ENCODE results near the gene SERPIND1.

Gene SERPIND1

GRCh38 chr22:20813056-20813455 lies 39.1 kb downstream of the SERPIND1 start:
- Histone ChIP-seq H2BK15ac (replicated peaks; ENCODE audit: low read depth) (no peak overlapping the region), H3K36me3 (ENCODE audit: control insufficient read depth, insufficient read depth, low read length) (no peaks in the 10 kb centered on the region)
- WGBS (ENCODE audit: extremely low coverage, insufficient coverage, low lambda C conversion rate), result no CpG with 5 or more reads among the region's 4 CpGs

GRCh38 chr22:20814221-20814808 lies 40.4 kb downstream of the SERPIND1 start:
- Histone ChIP-seq H3K4me2 (ENCODE audit: low read length) (no peak overlapping the region), H2AK5ac (ENCODE audit: low read length) (no peak overlapping the region), H3K23ac (ENCODE audit: low read length) (no peak overlapping the region), H3K4me3 (ENCODE audit: low read length) (no peak overlapping the region), H3K27me3 (ENCODE audit: insufficient read depth, low read length, poor library complexity) (no peaks in the 10 kb centered on the region), H3K18ac (ENCODE audit: low read length) (no peak overlapping the region), H2BK15ac (replicated peaks; ENCODE audit: low read depth) (no peak overlapping the region), H3K4me1 (ENCODE audit: control insufficient read depth, low read depth, low read length) (no peaks in the 10 kb centered on the region), H3K79me1 (ENCODE audit: low read length) (no peaks in the 10 kb centered on the region), H3K9ac (ENCODE audit: low read length) (no peak overlapping the region), H3K79me2 (ENCODE audit: control insufficient read depth, insufficient read depth, low read length) (no peaks in the 10 kb centered on the region), H3K56ac (ENCODE audit: low read length) (no peak overlapping the region), H2BK5ac (ENCODE audit: low read length) (no peak overlapping the region), H4K8ac (ENCODE audit: low read depth, low read length) (no peak overlapping the region), H3K27ac (ENCODE audit: low read depth, low read length) (no peak overlapping the region), H2BK120ac (ENCODE audit: low read depth, low read length) (no peak overlapping the region), H3K36me3 (ENCODE audit: control insufficient read depth, insufficient read depth, low read length) (no peaks in the 10 kb centered on the region), H3K4ac (ENCODE audit: low read depth, low read length) (no peak overlapping the region), H4K5ac (ENCODE audit: low read length) (no peak overlapping the region)
- no CpG with 5 or more reads among the region's 5 CpGs for WGBS (ENCODE audit: extremely low coverage, insufficient coverage, low lambda C conversion rate)
- no peak for DNase-seq

More at GRCh38 chr22:20813056-20813455, 39.1 kb downstream of the SERPIND1 start:
- Histone ChIP-seq H3K4me3 (ENCODE audit: low read length) (no peak overlapping the region), H4K5ac (ENCODE audit: low read length) (no peak overlapping the region), H3K23ac (ENCODE audit: low read length) (no peak overlapping the region), H3K56ac (ENCODE audit: low read length) (no peak overlapping the region), H3K79me1 (ENCODE audit: low read length) (no peaks in the 10 kb centered on the region), H3K9ac (ENCODE audit: low read length) (no peak overlapping the region), H3K79me2 (ENCODE audit: control insufficient read depth, insufficient read depth, low read length) (no peaks in the 10 kb centered on the region), H3K4ac (ENCODE audit: low read depth, low read length) (no peak overlapping the region), H3K18ac (ENCODE audit: low read length) (no peak overlapping the region), H3K27me3 (ENCODE audit: insufficient read depth, low read length, poor library complexity) (no peaks in the 10 kb centered on the region), H2AK5ac (ENCODE audit: low read length) (no peak overlapping the region), H3K27ac (ENCODE audit: low read depth, low read length) (no peak overlapping the region), H2BK120ac (ENCODE audit: low read depth, low read length) (no peak overlapping the region), H2BK5ac (ENCODE audit: low read length) (no peak overlapping the region), H3K4me1 (ENCODE audit: control insufficient read depth, low read depth, low read length) (no peaks in the 10 kb centered on the region), H4K8ac (ENCODE audit: low read depth, low read length) (no peak overlapping the region), H3K4me2 (ENCODE audit: low read length) (no peak overlapping the region)
- no peak for DNase-seq

GRCh38 chr22:20815477-20816050 lies 41.7 kb downstream of the SERPIND1 start:
- no CpG with 5 or more reads among the region's 9 CpGs for WGBS (ENCODE audit: extremely low coverage, insufficient coverage, low lambda C conversion rate)
- no peak for DNase-seq

GRCh38 chr22:20816559-20816958 lies 42.6 kb downstream of the SERPIND1 start:
- H3K9ac ChIP-seq (ENCODE audit: low read length), result no peak overlapping the region
- no peak overlapping the region for H2BK5ac ChIP-seq (ENCODE audit: low read length)
- no peak overlapping the region for H2AK5ac ChIP-seq (ENCODE audit: low read length)
- no peak overlapping the region for H3K4me3 ChIP-seq (ENCODE audit: low read length)
- H3K79me1 ChIP-seq (ENCODE audit: low read length), result no peaks in the 10 kb centered on the region
- H2BK120ac ChIP-seq (ENCODE audit: low read depth, low read length), result no peak overlapping the region
- WGBS (ENCODE audit: extremely low coverage, insufficient coverage, low lambda C conversion rate), result no CpG with 5 or more reads among the region's 6 CpGs
- H3K27me3 ChIP-seq (ENCODE audit: insufficient read depth, low read length, poor library complexity), result no peaks in the 10 kb centered on the region
- H2BK15ac ChIP-seq (replicated peaks; ENCODE audit: low read depth), result no peak overlapping the region
- no peak overlapping the region for H3K23ac ChIP-seq (ENCODE audit: low read length)
- no peak overlapping the region for H4K8ac ChIP-seq (ENCODE audit: low read depth, low read length)
- no peaks in the 10 kb centered on the region for H3K36me3 ChIP-seq (ENCODE audit: control insufficient read depth, insufficient read depth, low read length)
- H4K5ac ChIP-seq (ENCODE audit: low read length), result no peak overlapping the region
- H3K4ac ChIP-seq (ENCODE audit: low read depth, low read length), result no peak overlapping the region
- H3K4me2 ChIP-seq (ENCODE audit: low read length), result no peak overlapping the region
- H3K4me1 ChIP-seq (ENCODE audit: control insufficient read depth, low read depth, low read length), result no peaks in the 10 kb centered on the region
- no peak overlapping the region for H3K18ac ChIP-seq (ENCODE audit: low read length)
- DNase-seq, result no peak
- no peaks in the 10 kb centered on the region for H3K79me2 ChIP-seq (ENCODE audit: control insufficient read depth, insufficient read depth, low read length)
- H3K56ac ChIP-seq (ENCODE audit: low read length), result no peak overlapping the region
- no peak overlapping the region for H3K27ac ChIP-seq (ENCODE audit: low read depth, low read length)

More at GRCh38 chr22:20815477-20816050, 41.7 kb downstream of the SERPIND1 start:
- Histone ChIP-seq H3K4ac (ENCODE audit: low read depth, low read length) (no peak overlapping the region), H3K27ac (ENCODE audit: low read depth, low read length) (no peak overlapping the region), H2BK15ac (replicated peaks; ENCODE audit: low read depth) (no peak overlapping the region), H4K8ac (ENCODE audit: low read depth, low read length) (no peak overlapping the region), H3K4me2 (ENCODE audit: low read length) (no peak overlapping the region), H3K79me1 (ENCODE audit: low read length) (no peaks in the 10 kb centered on the region), H3K79me2 (ENCODE audit: control insufficient read depth, insufficient read depth, low read length) (no peaks in the 10 kb centered on the region), H3K23ac (ENCODE audit: low read length) (no peak overlapping the region), H2BK5ac (ENCODE audit: low read length) (no peak overlapping the region), H2AK5ac (ENCODE audit: low read length) (no peak overlapping the region), H3K9ac (ENCODE audit: low read length) (no peak overlapping the region), H3K4me1 (ENCODE audit: control insufficient read depth, low read depth, low read length) (no peaks in the 10 kb centered on the region), H3K36me3 (ENCODE audit: control insufficient read depth, insufficient read depth, low read length) (no peaks in the 10 kb centered on the region), H4K5ac (ENCODE audit: low read length) (no peak overlapping the region), H2BK120ac (ENCODE audit: low read depth, low read length) (no peak overlapping the region), H3K18ac (ENCODE audit: low read length) (no peak overlapping the region), H3K27me3 (ENCODE audit: insufficient read depth, low read length, poor library complexity) (no peaks in the 10 kb centered on the region), H3K4me3 (ENCODE audit: low read length) (no peak overlapping the region), H3K56ac (ENCODE audit: low read length) (no peak overlapping the region)

- H3K4ac ChIP-seq (ENCODE audit: low read depth, low read length), result no peak overlapping the region
- no peak overlapping the region for H3K27ac ChIP-seq (ENCODE audit: low read depth, low read length)
- H2BK120ac ChIP-seq (ENCODE audit: low read depth, low read length), result no peak overlapping the region
- H3K23ac ChIP-seq (ENCODE audit: low read length), result no peak overlapping the region
- H3K4me2 ChIP-seq (ENCODE audit: low read length), result no peak overlapping the region
- H2BK5ac ChIP-seq (ENCODE audit: low read length), result no peak overlapping the region
- DNase-seq, result no peak
- no peak overlapping the region for H3K18ac ChIP-seq (ENCODE audit: low read length)
- H2BK15ac ChIP-seq (replicated peaks; ENCODE audit: low read depth), result no peak overlapping the region
- no peak overlapping the region for H3K4me3 ChIP-seq (ENCODE audit: low read length)
- H3K79me2 ChIP-seq (ENCODE audit: control insufficient read depth, insufficient read depth, low read length), result no peaks in the 10 kb centered on the region
- no peaks in the 10 kb centered on the region for H3K4me1 ChIP-seq (ENCODE audit: control insufficient read depth, low read depth, low read length)
- no peaks in the 10 kb centered on the region for H3K27me3 ChIP-seq (ENCODE audit: insufficient read depth, low read length, poor library complexity)
- no peak overlapping the region for H3K56ac ChIP-seq (ENCODE audit: low read length)
- WGBS (ENCODE audit: extremely low coverage, insufficient coverage, low lambda C conversion rate), result no CpG with 5 or more reads among the region's 3 CpGs
- no peak overlapping the region for H3K9ac ChIP-seq (ENCODE audit: low read length)
- H4K5ac ChIP-seq (ENCODE audit: low read length), result no peak overlapping the region
- no peak overlapping the region for H2AK5ac ChIP-seq (ENCODE audit: low read length)
- H4K8ac ChIP-seq (ENCODE audit: low read depth, low read length), result no peak overlapping the region
- H3K79me1 ChIP-seq (ENCODE audit: low read length), result no peaks in the 10 kb centered on the region
- H3K36me3 ChIP-seq (ENCODE audit: control insufficient read depth, insufficient read depth, low read length), result no peaks in the 10 kb centered on the region
Measured at GRCh38 chr22:20818471-20818870, 44.6 kb downstream of the SERPIND1 start.

- WGBS (ENCODE audit: extremely low coverage, insufficient coverage, low lambda C conversion rate), result no CpG with 5 or more reads among the region's 9 CpGs
- H3K23ac ChIP-seq (ENCODE audit: low read length), result no peak overlapping the region
- DNase-seq, result no peak
Measured at GRCh38 chr22:20819471-20819870, 45.6 kb downstream of the SERPIND1 start.

More at GRCh38 chr22:20819471-20819870, 45.6 kb downstream of the SERPIND1 start:
- no peak overlapping the region for H4K8ac ChIP-seq (ENCODE audit: low read depth, low read length)
- no peak overlapping the region for H4K5ac ChIP-seq (ENCODE audit: low read length)
- H3K27ac ChIP-seq (ENCODE audit: low read depth, low read length), result no peak overlapping the region
- no peaks in the 10 kb centered on the region for H3K36me3 ChIP-seq (ENCODE audit: control insufficient read depth, insufficient read depth, low read length)
- no peak overlapping the region for H3K4ac ChIP-seq (ENCODE audit: low read depth, low read length)
- H3K4me3 ChIP-seq (ENCODE audit: low read length), result no peak overlapping the region
- H3K9ac ChIP-seq (ENCODE audit: low read length), result no peak overlapping the region
- no peaks in the 10 kb centered on the region for H3K27me3 ChIP-seq (ENCODE audit: insufficient read depth, low read length, poor library complexity)
- no peak overlapping the region for H2BK15ac ChIP-seq (replicated peaks; ENCODE audit: low read depth)
- no peak overlapping the region for H3K56ac ChIP-seq (ENCODE audit: low read length)
- no peak overlapping the region for H2AK5ac ChIP-seq (ENCODE audit: low read length)
- no peaks in the 10 kb centered on the region for H3K4me1 ChIP-seq (ENCODE audit: control insufficient read depth, low read depth, low read length)
- H3K79me1 ChIP-seq (ENCODE audit: low read length), result no peaks in the 10 kb centered on the region
- H2BK120ac ChIP-seq (ENCODE audit: low read depth, low read length), result no peak overlapping the region
- no peaks in the 10 kb centered on the region for H3K79me2 ChIP-seq (ENCODE audit: control insufficient read depth, insufficient read depth, low read length)
- no peak overlapping the region for H3K18ac ChIP-seq (ENCODE audit: low read length)
- H2BK5ac ChIP-seq (ENCODE audit: low read length), result no peak overlapping the region
- no peak overlapping the region for H3K4me2 ChIP-seq (ENCODE audit: low read length)
